ENCODE results near the gene TOP3B.

Gene TOP3B

GRCh38 chr22:21952586-21953571, 29.7 kb downstream of the TOP3B start, which contains the start of gene PPM1F:
Gene PPM1F, minus strand, starts transcription at chr22:21952848. Its CDS starts 6,800 bp downstream, at chr22:21946048.
- TF ChIP-seq ZFP3 (CRISPR knock-in tag; IDR thresholded peaks at IDR 0.05) (no peak), TOX (CRISPR knock-in tag; IDR thresholded peaks at IDR 0.05; ENCODE audit: borderline replicate concordance) (no peak), CSRNP3 (CRISPR knock-in tag; IDR thresholded peaks at IDR 0.05) (no peak), RARB (CRISPR knock-in tag; IDR thresholded peaks at IDR 0.05) (no peak), CSDC2 (CRISPR knock-in tag; IDR thresholded peaks at IDR 0.05) (no peak), TCF4 (CRISPR knock-in tag; IDR thresholded peaks at IDR 0.05; ENCODE audit: borderline replicate concordance) (no peak), SNAI2 (CRISPR knock-in tag; IDR thresholded peaks at IDR 0.05) (no peak), ESRRG (CRISPR knock-in tag; IDR thresholded peaks at IDR 0.05) (no peak), ZNF565 (CRISPR knock-in tag; conservative IDR thresholded peaks at IDR 0.05; ENCODE audit: low read depth) (no peak), PPARA (CRISPR knock-in tag; IDR thresholded peaks at IDR 0.05; ENCODE audit: borderline replicate concordance) (no peak), BACH2 (CRISPR knock-in tag; IDR thresholded peaks at IDR 0.05; ENCODE audit: borderline replicate concordance) (no peak), ZNF70 (CRISPR knock-in tag; IDR thresholded peaks at IDR 0.05) (no peak)
- TF ChIP-seq, protein P1, sequence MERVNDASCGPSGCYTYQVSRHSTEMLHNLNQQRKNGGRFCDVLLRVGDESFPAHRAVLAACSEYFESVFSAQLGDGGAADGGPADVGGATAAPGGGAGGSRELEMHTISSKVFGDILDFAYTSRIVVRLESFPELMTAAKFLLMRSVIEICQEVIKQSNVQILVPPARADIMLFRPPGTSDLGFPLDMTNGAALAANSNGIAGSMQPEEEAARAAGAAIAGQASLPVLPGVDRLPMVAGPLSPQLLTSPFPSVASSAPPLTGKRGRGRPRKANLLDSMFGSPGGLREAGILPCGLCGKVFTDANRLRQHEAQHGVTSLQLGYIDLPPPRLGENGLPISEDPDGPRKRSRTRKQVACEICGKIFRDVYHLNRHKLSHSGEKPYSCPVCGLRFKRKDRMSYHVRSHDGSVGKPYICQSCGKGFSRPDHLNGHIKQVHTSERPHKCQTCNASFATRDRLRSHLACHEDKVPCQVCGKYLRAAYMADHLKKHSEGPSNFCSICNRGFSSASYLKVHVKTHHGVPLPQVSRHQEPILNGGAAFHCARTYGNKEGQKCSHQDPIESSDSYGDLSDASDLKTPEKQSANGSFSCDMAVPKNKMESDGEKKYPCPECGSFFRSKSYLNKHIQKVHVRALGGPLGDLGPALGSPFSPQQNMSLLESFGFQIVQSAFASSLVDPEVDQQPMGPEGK (CRISPR knock-in tag; IDR thresholded peaks at IDR 0.05; ENCODE audit: borderline replicate concordance): no peak
- TF ChIP-seq, protein P2, sequence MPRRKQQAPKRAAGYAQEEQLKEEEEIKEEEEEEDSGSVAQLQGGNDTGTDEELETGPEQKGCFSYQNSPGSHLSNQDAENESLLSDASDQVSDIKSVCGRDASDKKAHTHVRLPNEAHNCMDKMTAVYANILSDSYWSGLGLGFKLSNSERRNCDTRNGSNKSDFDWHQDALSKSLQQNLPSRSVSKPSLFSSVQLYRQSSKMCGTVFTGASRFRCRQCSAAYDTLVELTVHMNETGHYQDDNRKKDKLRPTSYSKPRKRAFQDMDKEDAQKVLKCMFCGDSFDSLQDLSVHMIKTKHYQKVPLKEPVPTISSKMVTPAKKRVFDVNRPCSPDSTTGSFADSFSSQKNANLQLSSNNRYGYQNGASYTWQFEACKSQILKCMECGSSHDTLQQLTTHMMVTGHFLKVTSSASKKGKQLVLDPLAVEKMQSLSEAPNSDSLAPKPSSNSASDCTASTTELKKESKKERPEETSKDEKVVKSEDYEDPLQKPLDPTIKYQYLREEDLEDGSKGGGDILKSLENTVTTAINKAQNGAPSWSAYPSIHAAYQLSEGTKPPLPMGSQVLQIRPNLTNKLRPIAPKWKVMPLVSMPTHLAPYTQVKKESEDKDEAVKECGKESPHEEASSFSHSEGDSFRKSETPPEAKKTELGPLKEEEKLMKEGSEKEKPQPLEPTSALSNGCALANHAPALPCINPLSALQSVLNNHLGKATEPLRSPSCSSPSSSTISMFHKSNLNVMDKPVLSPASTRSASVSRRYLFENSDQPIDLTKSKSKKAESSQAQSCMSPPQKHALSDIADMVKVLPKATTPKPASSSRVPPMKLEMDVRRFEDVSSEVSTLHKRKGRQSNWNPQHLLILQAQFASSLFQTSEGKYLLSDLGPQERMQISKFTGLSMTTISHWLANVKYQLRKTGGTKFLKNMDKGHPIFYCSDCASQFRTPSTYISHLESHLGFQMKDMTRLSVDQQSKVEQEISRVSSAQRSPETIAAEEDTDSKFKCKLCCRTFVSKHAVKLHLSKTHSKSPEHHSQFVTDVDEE (CRISPR knock-in tag; IDR thresholded peaks at IDR 0.05): no peak
- peak; percentile 75 for ATAC-seq

GRCh38 chr22:21951931-21952465, 30.6 kb downstream of the TOP3B start:
- TF ChIP-seq PPARA (CRISPR knock-in tag; IDR thresholded peaks at IDR 0.05; ENCODE audit: borderline replicate concordance): no peak
- TF ChIP-seq ISL1 (CRISPR knock-in tag; IDR thresholded peaks at IDR 0.05): no peak
- no peak for TF ChIP-seq CSRNP3 (CRISPR knock-in tag; IDR thresholded peaks at IDR 0.05)
- TF ChIP-seq BACH2 (CRISPR knock-in tag; IDR thresholded peaks at IDR 0.05; ENCODE audit: borderline replicate concordance): no peak
- no peak for TF ChIP-seq ZFP3 (CRISPR knock-in tag; IDR thresholded peaks at IDR 0.05)
- TF ChIP-seq, protein P2 (CRISPR knock-in tag; IDR thresholded peaks at IDR 0.05): no peak
- no peak for TF ChIP-seq RARB (CRISPR knock-in tag; IDR thresholded peaks at IDR 0.05)
- TF ChIP-seq SNAI2 (CRISPR knock-in tag; IDR thresholded peaks at IDR 0.05): no peak
- TF ChIP-seq CSDC2 (CRISPR knock-in tag; IDR thresholded peaks at IDR 0.05): no peak
- TF ChIP-seq ARNTL (CRISPR knock-in tag; IDR thresholded peaks at IDR 0.05; ENCODE audit: borderline replicate concordance, low read depth): no peak
- TF ChIP-seq OSR1 (CRISPR knock-in tag; IDR thresholded peaks at IDR 0.05): no peak
- no peak for TF ChIP-seq ZFP30 (CRISPR knock-in tag; IDR thresholded peaks at IDR 0.05)
- no peak for TF ChIP-seq TOX (CRISPR knock-in tag; IDR thresholded peaks at IDR 0.05; ENCODE audit: borderline replicate concordance)
- TF ChIP-seq ESRRG (CRISPR knock-in tag; IDR thresholded peaks at IDR 0.05): no peak
- no peak for TF ChIP-seq ZC3H10 (CRISPR knock-in tag; IDR thresholded peaks at IDR 0.05)
- ATAC-seq: peak; percentile 63

All from SK-N-SH treated with all-trans-retinoic acid at 6 μM for 48 hours (cell line).